HG03565 (cell line): Measurements from ENCODE around the gene TNFRSF1B.

Source experiments
- ATAC-seq: cut with Tn5 transposase; IDR thresholded peaks from one replicate; pipeline ENCODE4 v1.9.1; 2021; ENCODE audit warnings: mild to moderate bottlenecking, moderate library complexity; ENCODE audit not compliant: unreplicated experiment

TNFRSF1B gene

DNA sequence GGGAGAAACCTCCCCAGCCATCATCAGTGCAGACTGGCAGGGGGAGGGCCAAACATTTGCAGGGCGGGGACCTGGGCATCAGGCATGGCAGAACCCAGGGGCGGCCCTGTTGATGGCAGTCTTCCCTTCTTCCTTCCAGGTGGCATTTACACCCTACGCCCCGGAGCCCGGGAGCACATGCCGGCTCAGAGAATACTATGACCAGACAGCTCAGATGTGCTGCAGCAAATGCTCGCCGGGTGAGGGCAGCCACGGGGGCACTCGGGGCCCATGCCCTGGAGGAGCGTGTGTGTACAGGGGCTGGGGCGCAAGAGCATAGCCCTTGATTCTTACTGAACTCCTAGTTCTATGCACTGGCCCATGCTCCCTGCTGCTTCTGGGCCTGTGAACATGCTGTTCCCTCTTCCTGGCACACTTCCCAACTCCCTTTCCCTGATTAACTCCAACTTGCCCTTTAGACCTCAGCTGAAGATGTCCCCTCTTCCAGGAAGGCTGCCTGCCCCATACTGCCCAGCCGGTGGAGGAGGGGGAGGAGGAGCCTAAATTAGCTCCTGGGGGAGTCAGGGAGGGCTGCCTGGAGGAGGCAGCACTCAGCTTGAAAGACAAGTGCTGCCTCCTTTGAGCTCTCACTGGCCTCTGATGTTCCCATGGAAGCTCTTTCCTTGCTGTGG lies 22.0 kb downstream of the TNFRSF1B start:
- ATAC-seq = no peak

DNA sequence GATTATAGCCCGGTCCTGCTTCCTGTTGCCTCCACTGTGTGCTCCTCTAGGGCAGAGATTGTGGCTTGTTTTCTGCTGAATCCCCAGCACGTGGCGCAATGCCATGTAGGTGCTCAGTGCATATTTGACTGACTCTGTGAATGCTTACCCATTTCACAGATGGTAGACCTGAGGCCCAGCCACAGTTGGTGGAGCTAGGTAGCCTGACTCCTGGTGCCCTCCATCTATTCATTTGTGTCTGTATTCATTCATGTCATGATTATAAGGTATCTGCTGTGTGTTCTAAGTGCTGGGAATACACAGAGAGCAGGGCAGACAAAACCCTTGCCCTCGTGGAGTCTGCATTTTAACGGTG lies 22.5 kb downstream of the TNFRSF1B start:
- ATAC-seq = no peak

DNA sequence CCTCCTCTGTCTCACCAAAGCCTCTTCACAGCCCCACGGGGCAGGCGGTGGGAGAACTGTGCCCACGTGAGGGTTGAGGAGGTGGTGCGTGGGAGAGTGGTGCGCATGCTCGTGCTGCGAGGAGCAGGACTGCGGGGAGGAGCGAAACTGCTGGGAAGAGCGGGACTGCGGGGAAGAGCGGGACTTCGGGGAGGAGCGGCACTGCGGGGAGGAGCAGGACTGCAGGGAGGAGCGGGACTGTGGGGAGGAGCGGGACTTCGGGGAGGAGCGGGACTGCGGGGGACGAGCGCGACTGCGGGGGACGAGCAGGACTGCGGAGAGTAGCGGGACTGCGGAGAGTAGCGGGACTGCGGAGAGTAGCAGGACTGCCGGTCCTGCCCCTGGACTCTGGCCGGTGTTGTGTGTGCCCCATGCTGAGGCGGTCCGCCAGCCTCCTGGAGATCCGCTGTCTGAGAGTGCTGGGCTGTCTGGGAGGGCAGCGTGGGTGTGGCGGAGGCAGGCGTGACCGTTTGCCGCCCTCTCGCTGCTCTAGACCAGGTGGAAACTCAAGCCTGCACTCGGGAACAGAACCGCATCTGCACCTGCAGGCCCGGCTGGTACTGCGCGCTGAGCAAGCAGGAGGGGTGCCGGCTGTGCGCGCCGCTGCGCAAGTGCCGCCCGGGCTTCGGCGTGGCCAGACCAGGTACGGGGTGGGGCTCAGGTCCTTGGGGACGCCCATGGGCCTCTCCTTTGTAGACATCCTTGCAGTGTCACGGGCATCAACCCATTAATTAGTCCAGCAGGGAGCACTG lies 24.6 kb downstream of the TNFRSF1B start:
- ATAC-seq = no peak

DNA sequence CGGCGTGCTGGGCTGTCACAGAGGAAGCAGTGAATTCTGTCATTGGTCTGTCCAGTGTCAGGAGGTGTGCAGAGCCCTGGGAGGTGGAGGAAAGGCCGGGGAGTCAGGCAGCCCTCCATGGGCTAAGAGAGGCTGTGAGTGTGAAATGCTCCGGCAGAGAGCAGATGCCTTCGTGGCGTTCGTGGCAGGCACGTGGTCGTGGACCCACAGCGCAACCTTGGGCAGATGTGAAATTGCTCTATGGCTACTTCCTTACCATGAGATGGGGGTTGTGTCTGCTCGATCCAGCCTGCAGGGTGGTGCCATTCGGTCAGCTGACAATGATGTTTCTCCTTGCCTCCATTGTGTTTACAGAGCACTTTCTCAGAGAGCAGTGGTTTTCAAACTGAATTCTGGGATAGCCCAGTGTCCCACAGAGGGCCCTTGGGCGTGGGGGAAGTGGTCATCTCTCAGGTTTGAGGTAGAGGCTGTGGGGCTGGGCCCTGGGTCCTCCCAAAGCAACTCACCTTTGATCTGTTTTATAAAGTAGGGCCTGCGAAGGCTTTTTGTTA lies 27.9 kb downstream of the TNFRSF1B start:
- no peak for ATAC-seq

DNA sequence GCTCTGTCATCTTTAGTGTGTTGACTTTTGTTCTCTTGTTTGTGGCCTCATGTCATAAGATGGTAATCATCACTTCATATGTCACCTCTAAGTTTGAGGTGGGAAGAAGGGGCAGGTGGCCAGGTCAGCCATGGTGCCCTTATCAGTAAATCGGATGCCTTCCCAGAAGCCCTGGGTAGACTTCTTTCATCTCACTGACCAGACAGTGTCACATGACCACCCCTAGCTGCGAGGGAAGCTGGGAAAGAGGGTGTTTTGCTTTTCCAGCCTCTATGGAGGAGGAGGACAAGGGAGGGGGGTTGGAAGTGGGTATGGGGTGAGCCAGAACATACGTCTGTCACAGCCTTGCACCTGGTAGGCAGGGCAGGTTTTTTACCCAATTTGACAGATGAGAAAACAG lies 28.6 kb downstream of the TNFRSF1B start:
- ATAC-seq = no peak

DNA sequence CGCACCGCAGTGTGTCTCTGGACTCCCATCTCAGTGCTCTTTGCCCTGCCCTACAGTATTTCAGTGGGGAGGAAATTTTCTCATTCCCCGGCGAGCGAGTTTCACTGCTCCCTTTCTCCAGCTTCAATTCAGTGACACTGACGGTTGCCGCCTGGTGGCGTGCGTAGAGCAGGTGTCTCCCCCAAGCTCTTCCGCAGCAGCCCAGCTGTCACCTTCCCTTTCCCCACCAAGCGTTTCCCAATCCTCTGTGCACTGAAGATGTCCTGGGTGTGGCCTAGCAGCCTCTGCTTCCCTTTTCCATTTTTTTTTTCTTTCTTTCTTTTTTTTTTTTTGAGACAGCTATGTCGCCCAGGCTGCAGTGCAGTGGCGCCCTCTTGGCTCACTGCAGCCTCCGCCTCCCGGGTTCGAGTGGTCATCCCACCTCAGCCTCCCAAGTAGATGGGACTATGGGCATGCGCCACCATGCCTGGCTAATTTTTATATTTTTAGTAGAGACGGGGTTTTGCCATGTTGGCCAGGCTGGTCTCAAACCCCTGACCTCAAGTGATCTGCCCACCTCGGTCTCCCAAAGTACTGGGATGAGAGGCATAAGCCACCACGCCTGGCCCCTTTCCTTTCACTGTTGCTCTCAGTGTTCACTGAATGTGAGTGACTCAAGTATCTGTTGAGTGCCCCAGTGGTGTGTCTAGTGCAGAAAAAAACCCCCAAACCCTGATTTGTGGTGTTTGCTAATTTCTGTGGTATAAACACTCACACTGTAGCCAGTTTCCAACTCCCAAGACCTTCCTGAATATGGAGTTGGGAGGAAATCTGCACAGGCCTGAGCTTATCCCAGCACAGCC lies 30.1 kb downstream of the TNFRSF1B start:
- ATAC-seq = no peak

DNA sequence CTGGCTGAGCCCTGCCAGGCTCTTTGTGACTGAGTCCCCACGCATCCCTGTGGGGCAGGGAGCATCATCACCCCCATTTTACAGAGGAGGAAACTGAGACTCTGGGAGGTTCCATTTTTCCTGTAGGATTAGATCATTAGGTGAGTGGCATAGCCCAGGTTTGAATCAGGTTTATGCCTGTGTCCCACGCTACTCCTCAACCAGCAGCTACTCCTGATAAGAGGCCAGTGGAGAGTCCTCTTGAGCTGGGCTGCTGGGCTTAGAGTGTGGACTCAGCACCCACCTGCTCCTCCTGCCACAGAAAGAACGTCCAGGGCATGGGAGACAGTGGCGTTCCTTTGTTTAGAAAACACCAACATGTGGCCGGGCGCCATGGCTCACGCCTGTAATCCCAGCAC lies 30.7 kb downstream of the TNFRSF1B start:
- ATAC-seq = no peak

DNA sequence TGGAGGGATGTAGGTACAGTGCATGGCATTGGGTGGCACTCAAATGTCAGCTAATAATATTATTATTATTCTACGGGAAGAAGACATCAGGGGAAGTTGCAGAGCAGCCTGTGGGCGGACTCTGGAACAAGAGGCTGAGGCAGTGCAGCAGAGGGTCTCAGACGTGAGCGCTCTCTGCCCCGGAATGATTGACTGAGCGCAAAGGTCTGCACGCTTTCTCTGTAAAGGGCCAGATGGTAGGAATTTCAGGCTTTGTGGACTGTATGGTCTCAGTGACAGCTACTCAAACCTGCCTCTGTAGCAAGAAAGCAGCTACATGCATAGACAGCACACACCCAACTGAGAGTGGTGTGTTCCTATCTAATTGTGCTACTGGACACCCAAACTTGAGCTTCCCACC lies 33.4 kb downstream of the TNFRSF1B start:
- ATAC-seq = no peak

DNA sequence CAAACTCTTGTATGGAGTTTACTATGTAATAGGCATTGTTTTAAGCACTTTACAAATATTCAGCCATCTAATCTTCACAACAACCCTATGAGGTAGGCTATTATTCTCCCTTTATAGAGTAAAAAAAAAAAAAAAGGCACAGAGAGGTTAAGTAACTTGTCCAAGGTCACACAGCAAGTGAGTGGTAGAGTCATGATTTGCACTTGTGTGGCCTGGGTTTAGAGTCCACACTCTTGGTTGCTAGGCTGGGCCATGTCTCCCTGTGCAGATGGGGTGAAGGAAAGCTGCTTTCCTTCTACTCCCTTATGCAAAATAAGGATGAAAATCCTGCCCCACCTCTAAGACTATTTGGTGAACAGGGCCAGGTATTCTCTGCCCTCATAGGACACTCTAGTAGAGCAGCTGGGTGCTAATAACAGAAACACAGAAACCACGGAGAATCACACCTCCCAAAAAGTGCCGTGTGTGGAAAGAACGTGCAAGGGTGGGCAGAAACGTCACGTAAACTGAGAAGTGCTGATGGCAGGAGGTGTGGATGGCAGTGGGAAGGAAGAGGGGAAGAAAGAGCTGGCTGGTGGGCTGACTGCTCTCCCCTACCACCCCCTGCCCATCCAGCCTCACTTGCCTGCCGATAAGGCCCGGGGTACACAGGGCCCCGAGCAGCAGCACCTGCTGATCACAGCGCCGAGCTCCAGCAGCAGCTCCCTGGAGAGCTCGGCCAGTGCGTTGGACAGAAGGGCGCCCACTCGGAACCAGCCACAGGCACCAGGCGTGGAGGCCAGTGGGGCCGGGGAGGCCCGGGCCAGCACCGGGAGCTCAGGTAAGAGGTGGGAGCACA lies 34.8 kb downstream of the TNFRSF1B start:
- no peak for ATAC-seq

DNA sequence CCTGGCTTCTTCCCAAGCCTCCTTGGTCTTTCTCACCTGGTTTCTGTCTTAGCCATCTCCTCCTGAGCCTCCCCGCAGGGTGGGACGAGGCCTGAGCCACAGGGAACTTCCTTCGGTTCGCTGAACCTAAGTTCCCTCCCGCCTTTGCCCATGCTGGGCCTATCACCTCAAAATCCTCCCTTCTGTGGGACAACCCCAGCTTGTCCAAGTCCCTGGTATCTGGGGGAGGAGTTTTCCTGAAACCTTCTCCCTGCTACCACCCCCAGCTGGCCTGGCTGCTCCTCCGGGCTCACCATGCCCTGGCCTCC lies 35.4 kb downstream of the TNFRSF1B start:
- no peak for ATAC-seq

DNA sequence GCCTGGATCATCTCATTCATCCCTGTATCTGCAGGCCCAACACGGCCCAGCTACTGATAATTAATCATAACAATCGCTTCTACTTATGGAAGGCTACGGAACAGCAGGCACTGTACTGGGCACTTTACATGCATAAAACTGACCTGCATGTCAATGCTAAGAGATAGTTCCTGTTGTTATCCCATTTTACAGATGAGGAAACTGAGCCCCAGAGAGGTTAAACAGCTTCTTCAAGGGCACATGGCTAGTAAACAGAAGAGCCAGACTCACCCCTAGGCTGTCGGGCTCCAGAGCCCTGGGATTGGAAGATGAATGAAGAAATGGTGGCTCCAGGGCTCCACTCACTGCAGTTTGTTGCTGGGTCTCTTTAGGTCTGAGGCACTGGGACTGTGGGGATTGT lies 35.8 kb downstream of the TNFRSF1B start:
- ATAC-seq = no peak

DNA sequence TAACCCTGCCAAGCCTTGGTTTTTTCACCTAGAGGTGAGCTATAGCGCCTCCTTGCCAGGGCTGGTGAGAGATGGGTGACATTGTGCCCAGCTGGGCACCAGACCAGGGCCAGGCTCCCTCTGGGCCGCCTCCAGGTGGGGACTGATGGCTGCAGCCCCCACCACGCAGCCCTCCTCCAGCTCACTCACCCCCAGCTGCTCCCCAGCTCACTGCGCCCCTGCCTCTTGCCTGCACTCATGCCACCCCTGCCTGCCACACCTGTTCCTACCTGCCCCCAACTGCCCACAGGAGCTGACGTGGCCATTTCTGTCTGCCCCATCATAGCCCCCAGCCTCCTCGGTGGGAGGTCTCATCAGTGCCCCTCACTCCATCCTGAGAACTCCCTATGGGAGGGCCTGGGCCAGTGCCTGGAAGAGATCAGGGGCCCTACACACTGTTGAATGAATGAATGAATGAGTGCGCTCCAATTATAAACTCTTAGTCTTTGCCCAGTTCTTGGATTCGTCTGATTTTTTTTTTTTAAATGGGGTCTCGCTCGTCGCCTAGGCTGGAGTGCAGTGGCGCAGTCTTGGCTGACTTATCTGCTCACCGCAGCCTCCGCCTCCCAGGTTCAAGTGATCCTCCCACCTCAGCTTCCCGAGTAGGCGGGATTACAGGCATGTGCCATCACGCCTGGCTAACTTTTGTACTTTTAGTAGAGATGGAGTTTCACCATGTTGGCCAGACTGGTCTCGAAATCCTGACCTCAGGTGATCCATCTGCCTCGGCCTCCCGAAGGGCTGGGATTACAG lies 36.6 kb downstream of the TNFRSF1B start:
- no peak for ATAC-seq

DNA sequence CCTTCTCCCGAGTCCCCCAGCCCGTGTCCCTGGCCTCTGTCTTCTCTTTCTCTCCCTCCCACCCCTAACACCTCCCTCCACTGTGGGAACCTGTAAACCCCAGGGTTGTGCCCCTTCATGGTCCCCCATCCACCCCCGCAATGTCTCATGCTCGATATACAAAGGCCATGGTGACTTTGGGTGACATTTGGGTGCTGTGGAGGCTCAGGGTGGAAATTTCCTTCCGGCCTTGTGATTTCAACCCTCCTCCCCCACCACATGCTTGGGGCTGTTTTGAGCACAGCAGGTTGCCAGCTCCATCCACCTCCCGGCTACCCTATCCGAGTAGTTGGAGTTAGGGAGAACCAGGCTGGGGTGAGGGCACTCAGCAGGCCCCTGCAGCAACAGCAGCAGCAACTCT lies 37.3 kb downstream of the TNFRSF1B start:
- no peak for ATAC-seq

DNA sequence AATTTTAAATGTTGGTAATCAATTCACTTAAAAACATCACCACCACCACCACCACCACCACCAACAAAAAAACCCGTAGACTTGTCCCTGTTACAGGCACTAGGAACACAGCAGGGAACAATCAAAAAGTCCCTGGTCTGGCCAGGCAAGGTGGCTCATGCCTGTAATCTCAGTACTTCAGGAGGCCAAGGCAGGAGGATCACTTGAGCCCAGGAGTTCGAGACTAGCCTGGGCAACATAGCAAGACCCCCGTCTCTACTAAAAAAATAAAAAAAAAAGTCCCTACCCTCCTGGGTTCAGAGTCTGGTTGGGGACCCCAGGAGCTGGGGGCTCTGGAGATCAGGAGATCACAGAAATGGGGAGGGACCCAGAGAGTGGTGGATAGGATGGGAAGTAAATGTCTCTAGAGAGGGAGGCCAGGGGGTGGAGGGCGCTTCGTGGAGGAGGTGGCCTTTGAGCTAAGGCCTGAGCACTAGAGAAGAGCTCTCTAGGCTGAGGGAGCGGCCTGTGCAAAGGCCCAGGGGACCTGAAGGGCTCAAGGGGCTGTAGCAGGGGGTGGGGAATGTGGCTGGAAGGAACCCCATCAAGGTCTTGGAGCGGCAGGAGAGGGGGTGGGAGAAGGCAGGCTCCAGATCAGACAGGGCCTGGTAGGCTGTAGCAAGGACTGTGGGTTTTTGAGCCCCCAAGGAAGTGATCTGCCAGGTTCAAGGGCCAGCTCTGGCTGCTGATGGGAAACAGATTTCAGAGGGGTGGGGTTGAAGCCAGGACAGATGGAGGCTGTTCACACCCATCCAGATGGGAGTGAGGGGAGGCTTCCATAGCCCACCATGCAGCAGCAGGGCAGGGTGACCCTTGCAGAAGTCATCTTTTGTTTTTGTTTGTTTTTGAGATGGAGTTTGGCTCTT lies 38.2 kb downstream of the TNFRSF1B start:
- no peak for ATAC-seq

DNA sequence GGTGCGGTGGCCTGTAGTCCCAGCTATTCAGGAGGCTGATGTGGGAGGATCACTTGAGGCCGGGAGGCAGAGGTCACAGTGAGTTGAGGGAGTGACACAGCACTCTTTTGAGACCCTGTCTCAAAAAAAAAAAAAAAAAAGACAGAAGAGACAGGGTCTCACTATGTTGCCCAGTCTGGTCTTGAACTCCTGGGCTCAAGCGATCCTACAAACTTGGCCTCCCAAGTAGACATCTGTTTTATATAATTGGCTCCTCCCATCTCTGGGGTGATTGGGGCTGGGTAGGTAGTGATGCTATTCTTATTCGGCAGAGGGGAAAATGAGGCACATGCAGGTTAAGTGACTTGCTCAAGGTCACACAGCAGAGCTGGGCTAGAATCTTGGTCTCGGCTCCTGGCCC lies 39.4 kb downstream of the TNFRSF1B start:
- ATAC-seq = no peak

DNA sequence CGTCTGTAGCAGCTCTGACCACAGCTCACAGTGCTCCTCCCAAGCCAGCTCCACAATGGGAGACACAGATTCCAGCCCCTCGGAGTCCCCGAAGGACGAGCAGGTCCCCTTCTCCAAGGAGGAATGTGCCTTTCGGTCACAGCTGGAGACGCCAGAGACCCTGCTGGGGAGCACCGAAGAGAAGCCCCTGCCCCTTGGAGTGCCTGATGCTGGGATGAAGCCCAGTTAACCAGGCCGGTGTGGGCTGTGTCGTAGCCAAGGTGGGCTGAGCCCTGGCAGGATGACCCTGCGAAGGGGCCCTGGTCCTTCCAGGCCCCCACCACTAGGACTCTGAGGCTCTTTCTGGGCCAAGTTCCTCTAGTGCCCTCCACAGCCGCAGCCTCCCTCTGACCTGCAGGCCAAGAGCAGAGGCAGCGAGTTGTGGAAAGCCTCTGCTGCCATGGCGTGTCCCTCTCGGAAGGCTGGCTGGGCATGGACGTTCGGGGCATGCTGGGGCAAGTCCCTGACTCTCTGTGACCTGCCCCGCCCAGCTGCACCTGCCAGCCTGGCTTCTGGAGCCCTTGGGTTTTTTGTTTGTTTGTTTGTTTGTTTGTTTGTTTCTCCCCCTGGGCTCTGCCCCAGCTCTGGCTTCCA lies 40.1 kb downstream of the TNFRSF1B start:
- no peak for ATAC-seq

DNA sequence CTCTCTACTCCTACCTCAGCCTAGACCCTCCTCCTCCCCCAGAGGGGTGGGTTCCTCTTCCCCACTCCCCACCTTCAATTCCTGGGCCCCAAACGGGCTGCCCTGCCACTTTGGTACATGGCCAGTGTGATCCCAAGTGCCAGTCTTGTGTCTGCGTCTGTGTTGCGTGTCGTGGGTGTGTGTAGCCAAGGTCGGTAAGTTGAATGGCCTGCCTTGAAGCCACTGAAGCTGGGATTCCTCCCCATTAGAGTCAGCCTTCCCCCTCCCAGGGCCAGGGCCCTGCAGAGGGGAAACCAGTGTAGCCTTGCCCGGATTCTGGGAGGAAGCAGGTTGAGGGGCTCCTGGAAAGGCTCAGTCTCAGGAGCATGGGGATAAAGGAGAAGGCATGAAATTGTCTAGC lies 41.5 kb downstream of the TNFRSF1B start:
- no peak for ATAC-seq

DNA sequence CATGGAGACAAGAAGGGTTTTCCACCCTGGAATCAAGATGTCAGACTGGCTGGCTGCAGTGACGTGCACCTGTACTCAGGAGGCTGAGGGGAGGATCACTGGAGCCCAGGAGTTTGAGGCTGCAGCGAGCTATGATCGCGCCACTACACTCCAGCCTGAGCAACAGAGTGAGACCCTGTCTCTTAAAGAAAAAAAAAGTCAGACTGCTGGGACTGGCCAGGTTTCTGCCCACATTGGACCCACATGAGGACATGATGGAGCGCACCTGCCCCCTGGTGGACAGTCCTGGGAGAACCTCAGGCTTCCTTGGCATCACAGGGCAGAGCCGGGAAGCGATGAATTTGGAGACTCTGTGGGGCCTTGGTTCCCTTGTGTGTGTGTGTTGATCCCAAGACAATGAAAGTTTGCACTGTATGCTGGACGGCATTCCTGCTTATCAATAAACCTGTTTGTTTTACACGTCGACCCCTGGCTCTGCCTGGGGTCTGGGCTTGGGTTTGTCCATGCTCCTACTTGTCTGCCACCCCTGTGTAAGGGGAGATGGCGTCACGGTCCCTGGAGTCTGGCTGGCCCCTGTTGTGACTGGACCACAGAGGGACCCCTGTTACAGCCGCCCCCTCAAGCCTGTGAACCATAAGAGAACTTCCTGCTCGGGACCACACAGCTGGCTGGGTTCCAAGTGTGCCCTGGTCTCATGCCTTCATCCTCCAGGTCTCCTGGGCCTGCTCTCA lies 42.1 kb downstream of the TNFRSF1B start:
- ATAC-seq = no peak
